ENCODE data around the gene CHAT.

DNA sequence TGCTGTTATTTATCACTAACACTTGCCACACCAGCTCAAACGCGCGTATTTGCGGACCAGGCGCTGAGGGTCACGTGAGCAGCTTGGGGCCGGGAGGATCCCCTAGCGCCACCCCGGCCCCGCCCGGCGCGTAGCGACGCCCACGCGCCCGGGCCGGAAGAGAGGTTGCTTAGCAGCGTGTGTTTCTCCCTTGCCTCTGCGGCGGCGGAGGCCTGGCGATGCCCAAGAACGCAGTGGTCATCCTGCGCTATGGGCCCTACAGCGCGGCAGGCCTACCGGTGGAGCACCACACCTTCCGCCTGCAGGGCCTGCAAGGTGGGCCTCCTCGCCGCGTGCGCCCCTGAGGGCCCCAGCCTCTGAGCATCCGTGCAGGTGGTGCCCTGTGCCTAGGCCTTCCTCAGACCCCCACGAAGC is 65.7 kb downstream of the CHAT start, which contains the start of gene C10orf53:
- TF ChIP-seq, protein P1, sequence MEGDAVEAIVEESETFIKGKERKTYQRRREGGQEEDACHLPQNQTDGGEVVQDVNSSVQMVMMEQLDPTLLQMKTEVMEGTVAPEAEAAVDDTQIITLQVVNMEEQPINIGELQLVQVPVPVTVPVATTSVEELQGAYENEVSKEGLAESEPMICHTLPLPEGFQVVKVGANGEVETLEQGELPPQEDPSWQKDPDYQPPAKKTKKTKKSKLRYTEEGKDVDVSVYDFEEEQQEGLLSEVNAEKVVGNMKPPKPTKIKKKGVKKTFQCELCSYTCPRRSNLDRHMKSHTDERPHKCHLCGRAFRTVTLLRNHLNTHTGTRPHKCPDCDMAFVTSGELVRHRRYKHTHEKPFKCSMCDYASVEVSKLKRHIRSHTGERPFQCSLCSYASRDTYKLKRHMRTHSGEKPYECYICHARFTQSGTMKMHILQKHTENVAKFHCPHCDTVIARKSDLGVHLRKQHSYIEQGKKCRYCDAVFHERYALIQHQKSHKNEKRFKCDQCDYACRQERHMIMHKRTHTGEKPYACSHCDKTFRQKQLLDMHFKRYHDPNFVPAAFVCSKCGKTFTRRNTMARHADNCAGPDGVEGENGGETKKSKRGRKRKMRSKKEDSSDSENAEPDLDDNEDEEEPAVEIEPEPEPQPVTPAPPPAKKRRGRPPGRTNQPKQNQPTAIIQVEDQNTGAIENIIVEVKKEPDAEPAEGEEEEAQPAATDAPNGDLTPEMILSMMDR (IDR thresholded peaks at IDR 0.05), result no peak
- TF ChIP-seq POLR2AphosphoS5 (IDR thresholded peaks at IDR 0.05; ENCODE audit: low read depth, low read length) (no peak), TCF7L2 (IDR thresholded peaks at IDR 0.05; ENCODE audit: low read depth, low read length) (no peak), SIN3A (IDR thresholded peaks at IDR 0.05; ENCODE audit: borderline replicate concordance, insufficient read depth, low read depth, low read length) (no peak)
- TF ChIP-seq, protein P2, sequence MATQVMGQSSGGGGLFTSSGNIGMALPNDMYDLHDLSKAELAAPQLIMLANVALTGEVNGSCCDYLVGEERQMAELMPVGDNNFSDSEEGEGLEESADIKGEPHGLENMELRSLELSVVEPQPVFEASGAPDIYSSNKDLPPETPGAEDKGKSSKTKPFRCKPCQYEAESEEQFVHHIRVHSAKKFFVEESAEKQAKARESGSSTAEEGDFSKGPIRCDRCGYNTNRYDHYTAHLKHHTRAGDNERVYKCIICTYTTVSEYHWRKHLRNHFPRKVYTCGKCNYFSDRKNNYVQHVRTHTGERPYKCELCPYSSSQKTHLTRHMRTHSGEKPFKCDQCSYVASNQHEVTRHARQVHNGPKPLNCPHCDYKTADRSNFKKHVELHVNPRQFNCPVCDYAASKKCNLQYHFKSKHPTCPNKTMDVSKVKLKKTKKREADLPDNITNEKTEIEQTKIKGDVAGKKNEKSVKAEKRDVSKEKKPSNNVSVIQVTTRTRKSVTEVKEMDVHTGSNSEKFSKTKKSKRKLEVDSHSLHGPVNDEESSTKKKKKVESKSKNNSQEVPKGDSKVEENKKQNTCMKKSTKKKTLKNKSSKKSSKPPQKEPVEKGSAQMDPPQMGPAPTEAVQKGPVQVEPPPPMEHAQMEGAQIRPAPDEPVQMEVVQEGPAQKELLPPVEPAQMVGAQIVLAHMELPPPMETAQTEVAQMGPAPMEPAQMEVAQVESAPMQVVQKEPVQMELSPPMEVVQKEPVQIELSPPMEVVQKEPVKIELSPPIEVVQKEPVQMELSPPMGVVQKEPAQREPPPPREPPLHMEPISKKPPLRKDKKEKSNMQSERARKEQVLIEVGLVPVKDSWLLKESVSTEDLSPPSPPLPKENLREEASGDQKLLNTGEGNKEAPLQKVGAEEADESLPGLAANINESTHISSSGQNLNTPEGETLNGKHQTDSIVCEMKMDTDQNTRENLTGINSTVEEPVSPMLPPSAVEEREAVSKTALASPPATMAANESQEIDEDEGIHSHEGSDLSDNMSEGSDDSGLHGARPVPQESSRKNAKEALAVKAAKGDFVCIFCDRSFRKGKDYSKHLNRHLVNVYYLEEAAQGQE (IDR thresholded peaks at IDR 0.05; ENCODE audit: insufficient read depth in 1 of 2, low read depth in 2 of 2, low read length in 1 of 2), result no peak

Measured in Panc1 (cell line).